WTC11 (cell line): ENCODE results near the gene RCAN2. TPM values are rescaled to one million over a fixed set of nuclear protein-coding genes. Genes with fewer than 3 reads are reported as not detected.

Experiments
- ATAC-seq: fragments of 200-7000 bp; cut with Tn5 transposase; 2 replicates; pipeline ENCODE4 v1.10.0; 2021; ENCODE audit warnings: mild to moderate bottlenecking, moderate library complexity
- CTCF ChIA-PET: fragments of 300-600 bp; sonication (Branson Sonifier 250); formaldehyde crosslinking; loops from one replicate; lab custom pipeline; 2021; ENCODE audit warnings: antibody characterized with exemption; lab: Charles Lee
- POLR2A ChIA-PET: fragments of 350-600 bp; sonication (Branson Sonifier 250); formaldehyde crosslinking; loops from one replicate; lab custom pipeline; 2021; ENCODE audit warnings: antibody characterized with exemption; lab: Charles Lee
- DNase-seq: peaks from one replicate; pipeline ENCODE4 v3.0.0; 2021; ENCODE audit warnings: low spot score
- H3K27ac Mint-ChIP-seq: 2 replicates; pipeline ENCODE4 v1.8.0; 2021; ENCODE audit warnings: mixed read lengths
- H3K27me3 Mint-ChIP-seq: 2 replicates; pipeline ENCODE4 v1.8.0; 2021; ENCODE audit warnings: low read depth, mild to moderate bottlenecking, moderate library complexity, mixed read lengths
- H3K36me3 Mint-ChIP-seq: 2 replicates; pipeline ENCODE4 v1.8.0; 2021; ENCODE audit warnings: mixed read lengths
- H3K4me1 Mint-ChIP-seq: 2 replicates; pipeline ENCODE4 v1.8.0; 2022; ENCODE audit warnings: mixed read lengths
- H3K4me3 Mint-ChIP-seq: 2 replicates; pipeline ENCODE4 v1.8.0; 2021; ENCODE audit warnings: mild to moderate bottlenecking, moderate library complexity, mixed read lengths
- H3K9me3 Mint-ChIP-seq: 2 replicates; pipeline ENCODE4 v1.8.0; 2021; ENCODE audit warnings: mixed read lengths
- ARID4B ChIP-seq: sonication (generic); formaldehyde crosslinking; IDR thresholded peaks from 2 replicates; pipeline ENCODE4 v1.8.0; 2023; ENCODE audit warnings: missing genetic modification reagents, mild to moderate bottlenecking, borderline replicate concordance
- CBFB ChIP-seq: sonication (generic); formaldehyde crosslinking; IDR thresholded peaks from 2 replicates; pipeline ENCODE4 v1.8.1; 2022; ENCODE audit warnings: mild to moderate bottlenecking, low read depth, missing genetic modification reagents
- CREB1 ChIP-seq: sonication (generic); formaldehyde crosslinking; IDR thresholded peaks from 2 replicates; pipeline ENCODE4 v1.8.0; 2023; ENCODE audit warnings: mild to moderate bottlenecking, missing genetic modification reagents
- ESRRA ChIP-seq: sonication (generic); formaldehyde crosslinking; IDR thresholded peaks from 2 replicates; pipeline ENCODE4 v1.8.1; 2022; ENCODE audit warnings: mild to moderate bottlenecking, missing genetic modification reagents, borderline replicate concordance
- FOXJ3 ChIP-seq: sonication (generic); formaldehyde crosslinking; IDR thresholded peaks from 2 replicates; pipeline ENCODE4 v1.9.0; 2021; ENCODE audit warnings: missing genetic modification reagents, mild to moderate bottlenecking, borderline replicate concordance
- GTF2I ChIP-seq: fragments of 250-450 bp; sonication (Bioruptor Pico); conservative IDR thresholded peaks from 2 replicates; pipeline ENCODE4 v1.4.0; 2021; ENCODE audit warnings: mild to moderate bottlenecking
- HMGA2 ChIP-seq: fragments of 250-450 bp; sonication (Bioruptor Pico); IDR thresholded peaks from 2 replicates; pipeline ENCODE4 v1.4.0; 2021; ENCODE audit warnings: mild to moderate bottlenecking, moderate library complexity
- IRF2 ChIP-seq: sonication (generic); formaldehyde crosslinking; IDR thresholded peaks from 2 replicates; pipeline ENCODE4 v1.8.0; 2022; ENCODE audit warnings: low read depth, missing genetic modification reagents, borderline replicate concordance
- JAZF1 ChIP-seq: fragments of 250-450 bp; sonication (Bioruptor Pico); IDR thresholded peaks from 2 replicates; pipeline ENCODE4 v1.9.0; 2021; ENCODE audit warnings: moderate library complexity, mild to moderate bottlenecking, inconsistent platforms
- MLX ChIP-seq: sonication (generic); formaldehyde crosslinking; IDR thresholded peaks from 2 replicates; pipeline ENCODE4 v1.8.1; 2023; ENCODE audit warnings: mild to moderate bottlenecking, missing genetic modification reagents, moderate library complexity
- NFATC4 ChIP-seq: fragments of 250-450 bp; sonication (Bioruptor Pico); IDR thresholded peaks from 2 replicates; pipeline ENCODE4 v1.9.0; 2021; ENCODE audit warnings: mild to moderate bottlenecking
- OVOL2 ChIP-seq: fragments of 250-450 bp; sonication (Bioruptor Pico); IDR thresholded peaks from 2 replicates; pipeline ENCODE4 v1.9.0; 2021; ENCODE audit warnings: mild to moderate bottlenecking, borderline replicate concordance
- PREB ChIP-seq: sonication (generic); formaldehyde crosslinking; IDR thresholded peaks from 2 replicates; pipeline ENCODE4 v1.8.1; 2022; ENCODE audit warnings: mild to moderate bottlenecking, missing genetic modification reagents, moderate library complexity, borderline replicate concordance
- PRRX2 ChIP-seq: fragments of 250-450 bp; sonication (Bioruptor Pico); IDR thresholded peaks from 2 replicates; pipeline ENCODE4 v1.8.0; 2021; ENCODE audit warnings: mild to moderate bottlenecking
- RELA ChIP-seq: sonication (generic); formaldehyde crosslinking; IDR thresholded peaks from 2 replicates; pipeline ENCODE4 v1.8.1; 2022; ENCODE audit warnings: missing genetic modification reagents, mild to moderate bottlenecking, borderline replicate concordance
- SMAD3 ChIP-seq: sonication (generic); formaldehyde crosslinking; IDR thresholded peaks from 2 replicates; pipeline ENCODE4 v1.8.0; 2022; ENCODE audit warnings: missing genetic modification reagents, mild to moderate bottlenecking, borderline replicate concordance
- SMAD4 ChIP-seq: sonication (generic); formaldehyde crosslinking; IDR thresholded peaks from 2 replicates; pipeline ENCODE4 v1.8.0; 2022; ENCODE audit warnings: mild to moderate bottlenecking, missing genetic modification reagents
- SP1 ChIP-seq: sonication (generic); formaldehyde crosslinking; conservative IDR thresholded peaks from 2 replicates; pipeline ENCODE4 v1.8.1; 2022; ENCODE audit warnings: missing genetic modification reagents
- STAT6 ChIP-seq: sonication (generic); formaldehyde crosslinking; conservative IDR thresholded peaks from 2 replicates; pipeline ENCODE4 v1.8.1; 2023; ENCODE audit warnings: mild to moderate bottlenecking, low read depth, missing genetic modification reagents, moderate library complexity
- ZBTB21 ChIP-seq: sonication (generic); formaldehyde crosslinking; IDR thresholded peaks from 2 replicates; pipeline ENCODE4 v1.8.1; 2023; ENCODE audit warnings: mild to moderate bottlenecking, missing genetic modification reagents, borderline replicate concordance
- ZMAT4 ChIP-seq: fragments of 250-450 bp; sonication (Bioruptor Pico); IDR thresholded peaks from 2 replicates; pipeline ENCODE4 v1.9.0; 2021; ENCODE audit warnings: mild to moderate bottlenecking
- ZNF138 ChIP-seq: sonication (generic); formaldehyde crosslinking; conservative IDR thresholded peaks from 2 replicates; pipeline ENCODE4 v1.8.1; 2022; ENCODE audit warnings: mild to moderate bottlenecking, moderate library complexity, missing genetic modification reagents
- ZNF317 ChIP-seq: sonication (generic); formaldehyde crosslinking; IDR thresholded peaks from 2 replicates; pipeline ENCODE4 v1.8.1; 2023; ENCODE audit warnings: low read depth, mild to moderate bottlenecking, moderate library complexity, missing genetic modification reagents, borderline replicate concordance
- ZNF396 ChIP-seq: fragments of 250-450 bp; sonication (Bioruptor Pico); IDR thresholded peaks from 2 replicates; pipeline ENCODE4 v1.8.0; 2021; ENCODE audit warnings: mild to moderate bottlenecking, moderate library complexity, borderline replicate concordance
- ZNF671 ChIP-seq: fragments of 250-450 bp; sonication (Bioruptor Pico); IDR thresholded peaks from 2 replicates; pipeline ENCODE4 v1.8.0; 2021; ENCODE audit warnings: mild to moderate bottlenecking
- total RNA-seq: library from RNA; stranded (reverse); gene quantifications from 3 replicates; pipeline ENCODE4 v1.2.3, GENCODE V29; 2021
- TF ChIP-seq, protein P1 (sequence below): fragments of 250-450 bp; sonication (Bioruptor Pico); conservative IDR thresholded peaks from 2 replicates; pipeline ENCODE4 v1.9.0; 2021; ENCODE audit warnings: mild to moderate bottlenecking

The RCAN2 gene
- total RNA-seq, 1 experiment from 2014 or later: 3.9 TPM

DNA sequence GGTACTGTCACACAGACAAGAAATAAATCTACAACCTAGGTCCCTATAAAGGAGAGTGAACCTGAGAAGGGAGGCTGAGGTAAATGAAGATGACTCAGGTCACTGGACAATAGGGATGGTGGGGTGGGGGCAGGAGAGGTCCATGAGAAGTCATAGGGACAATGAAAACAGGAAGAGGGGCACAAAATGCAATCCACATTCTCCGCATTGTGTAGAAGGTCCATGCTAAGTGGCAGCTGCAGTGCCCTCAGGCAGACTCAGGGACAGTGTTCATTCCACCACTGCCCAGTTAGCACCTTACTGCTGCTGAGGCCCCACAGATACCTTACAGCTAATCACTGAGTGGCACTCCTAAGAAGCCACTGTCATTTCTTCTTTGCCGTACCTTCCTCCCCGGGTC is 156.8 kb downstream of the RCAN2 start:
- no peak for DNase-seq
- no peak for ATAC-seq
- H3K27me3 Mint-ChIP-seq: no peaks in the 10 kb centered on the region
- no peak overlapping the region for H3K27ac Mint-ChIP-seq
- POLR2A ChIA-PET: no interaction called here
- H3K4me3 Mint-ChIP-seq: no peak overlapping the region
- TF ChIP-seq PRRX2 (CRISPR knock-in tag): no peak
- no peak for TF ChIP-seq IRF2
- no peak for TF ChIP-seq PREB (CRISPR knock-in tag)
- TF ChIP-seq HMGA2: no peak
- TF ChIP-seq SMAD3 (CRISPR knock-in tag): no peak
- no peak for TF ChIP-seq ZMAT4
- TF ChIP-seq ZNF396 (CRISPR knock-in tag): no peak
- no peak for TF ChIP-seq ZBTB21 (CRISPR knock-in tag)
- no peak for TF ChIP-seq CBFB
- no peak for TF ChIP-seq CREB1 (CRISPR knock-in tag)
- TF ChIP-seq STAT6 (CRISPR knock-in tag): no peak
- TF ChIP-seq RELA (CRISPR knock-in tag): no peak
- TF ChIP-seq GTF2I: no peak
- no peak for TF ChIP-seq OVOL2
- TF ChIP-seq, protein P1, sequence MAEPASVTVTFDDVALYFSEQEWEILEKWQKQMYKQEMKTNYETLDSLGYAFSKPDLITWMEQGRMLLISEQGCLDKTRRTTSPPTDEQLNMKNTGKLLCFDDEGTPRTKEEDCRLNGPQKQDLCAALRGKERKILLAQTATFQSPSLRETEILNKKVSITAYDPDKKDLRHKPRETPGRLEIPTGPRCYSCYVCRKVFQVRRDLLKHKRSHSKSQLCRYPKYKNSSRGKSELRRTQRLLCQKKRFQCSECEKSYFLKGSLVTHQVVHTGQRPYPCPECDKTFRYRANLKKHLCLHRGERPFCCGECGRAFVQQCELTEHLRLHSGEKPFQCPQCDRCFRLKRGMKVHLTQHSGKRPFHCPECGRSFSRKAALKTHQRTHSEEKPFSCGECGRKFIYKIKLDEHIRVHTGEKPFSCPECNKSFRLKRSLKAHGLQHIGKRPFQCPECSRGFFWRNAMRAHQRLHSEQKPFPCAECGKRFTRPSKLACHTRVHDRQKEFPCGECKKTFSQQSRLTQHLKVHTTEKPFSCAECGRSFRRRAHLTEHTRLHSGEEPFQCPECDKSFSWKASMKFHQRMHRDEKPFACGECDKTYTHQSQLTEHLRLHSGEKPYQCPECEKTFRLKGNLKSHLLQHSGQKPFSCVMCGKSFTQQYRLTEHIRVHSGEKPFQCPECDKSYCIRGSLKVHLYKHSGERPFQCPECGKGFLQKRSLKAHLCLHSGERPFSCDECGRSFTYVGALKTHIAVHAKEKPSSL (CRISPR knock-in tag): no peak
- TF ChIP-seq SP1 (CRISPR knock-in tag): no peak
- TF ChIP-seq FOXJ3 (CRISPR knock-in tag): no peak
- TF ChIP-seq, all 79 proteins: peak for 0
- H3K36me3 Mint-ChIP-seq: no peaks in the 10 kb centered on the region
- CTCF ChIA-PET: interaction anchor here (0.9 kb wide), 1 partner anchor 76 kb away, joined by 3 read pairs; no protein-coding TSS in a partner anchor
- peaks cover 10% of the 10 kb centered on the region for H3K4me1 Mint-ChIP-seq
- peaks cover 15% of the 10 kb centered on the region for H3K9me3 Mint-ChIP-seq

DNA sequence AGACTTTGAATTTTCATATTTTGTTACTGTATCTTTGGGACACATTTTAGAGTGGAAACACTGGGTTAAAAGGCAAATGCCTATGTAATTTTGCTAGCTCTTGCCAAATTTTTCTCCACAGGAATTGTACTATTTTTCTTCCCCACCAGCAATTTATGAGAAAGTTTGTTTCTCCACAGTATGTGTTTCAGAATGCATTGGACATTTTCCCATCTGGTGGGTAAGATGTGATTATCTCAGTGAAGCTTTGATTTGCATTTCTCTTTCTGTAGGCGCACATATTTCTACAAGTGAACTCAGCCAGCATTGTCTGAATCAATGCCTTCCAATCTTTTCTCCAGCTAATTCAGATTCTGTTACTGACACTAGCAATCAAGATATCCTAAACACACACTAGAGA is 157.8 kb downstream of the RCAN2 start:
- no peak overlapping the region for H3K4me3 Mint-ChIP-seq
- ATAC-seq: no peak
- H3K9me3 Mint-ChIP-seq: peaks cover 15% of the 10 kb centered on the region
- peaks cover 10% of the 10 kb centered on the region for H3K4me1 Mint-ChIP-seq
- no peaks in the 10 kb centered on the region for H3K27me3 Mint-ChIP-seq
- H3K36me3 Mint-ChIP-seq: no peaks in the 10 kb centered on the region
- ChIA-PET POLR2A (no interaction called here), CTCF (interaction anchor here (0.9 kb wide), 1 partner anchor 77 kb away, joined by 3 read pairs; no protein-coding TSS in a partner anchor)
- DNase-seq: no peak
- no peak for TF ChIP-seq ESRRA
- TF ChIP-seq JAZF1 (CRISPR knock-in tag): no peak
- no peak for TF ChIP-seq HMGA2
- no peak for TF ChIP-seq SMAD4
- TF ChIP-seq ZNF138 (CRISPR knock-in tag): no peak
- no peak for TF ChIP-seq NFATC4 (CRISPR knock-in tag)
- TF ChIP-seq ZNF317 (CRISPR knock-in tag): no peak
- TF ChIP-seq ARID4B (CRISPR knock-in tag): no peak
- TF ChIP-seq ZNF671 (CRISPR knock-in tag): no peak
- no peak for TF ChIP-seq MLX (CRISPR knock-in tag)
- H3K27ac Mint-ChIP-seq: no peak overlapping the region
